HepG2 (cell line): Measurements from ENCODE around the gene ANKS3. TPM values are rescaled to one million over a fixed set of nuclear protein-coding genes. Genes with fewer than 3 reads are reported as not detected.

ENCODE experiments used
- ARID5B ChIP-seq: IDR thresholded peaks from 2 replicates; pipeline ENCODE4 v1.4.0; 2020; ENCODE audit warnings: mild to moderate bottlenecking, missing genetic modification reagents
- ATF5 ChIP-seq: sonication (generic); formaldehyde crosslinking; IDR thresholded peaks from 2 replicates; pipeline ENCODE4 v1.4.0; 2020; ENCODE audit warnings: mild to moderate bottlenecking, low read depth, missing genetic modification reagents
- ATF7 ChIP-seq, 2 experiments: fragments of 450-650 bp in 1 of 2; sonication (generic) in 1 of 2; formaldehyde crosslinking in 1 of 2; IDR thresholded peaks; 2 replicates each; pipeline versions ENCODE4 v1.4.0 to v1.6.1; 2016 to 2020; ENCODE audit warnings: antibody characterized with exemption in 1 of 2, mild to moderate bottlenecking in 1 of 2, missing genetic modification reagents in 1 of 2
- NR1H2 ChIP-seq: sonication (generic); formaldehyde crosslinking; IDR thresholded peaks from 2 replicates; pipeline ENCODE4 v1.8.1; 2022; ENCODE audit warnings: low read depth, missing genetic modification reagents, borderline replicate concordance
- SNAPC5 ChIP-seq: sonication (generic); formaldehyde crosslinking; IDR thresholded peaks from 2 replicates; pipeline ENCODE4 v1.8.1; 2023; ENCODE audit warnings: mild to moderate bottlenecking, missing genetic modification reagents, borderline replicate concordance
- SRF ChIP-seq: IDR thresholded peaks from 2 replicates; pipeline ENCODE4 v1.6.1; 2011; ENCODE audit warnings: mild to moderate bottlenecking, low read depth, low read length, moderate library complexity
- THAP11 ChIP-seq: IDR thresholded peaks from 2 replicates; pipeline ENCODE4 v1.6.1; 2016; ENCODE audit warnings: missing biosample characterization, missing genetic modification reagents
- ZFX ChIP-seq: sonication (generic); formaldehyde crosslinking; IDR thresholded peaks from 2 replicates; pipeline ENCODE4 v1.4.0; 2020; ENCODE audit warnings: mild to moderate bottlenecking, low read depth, missing genetic modification reagents, moderate library complexity
- ZMYM4 ChIP-seq: sonication (generic); formaldehyde crosslinking; IDR thresholded peaks from 2 replicates; pipeline ENCODE4 v1.8.1; 2023; ENCODE audit warnings: mild to moderate bottlenecking, missing genetic modification reagents
- ZNF318 ChIP-seq: sonication (generic); formaldehyde crosslinking; IDR thresholded peaks from 2 replicates; pipeline ENCODE4 v1.4.0; 2020; ENCODE audit warnings: mild to moderate bottlenecking, missing genetic modification reagents
- ZNF660 ChIP-seq: sonication (generic); formaldehyde crosslinking; IDR thresholded peaks from 2 replicates; pipeline ENCODE4 v1.5.1; 2020; ENCODE audit warnings: mild to moderate bottlenecking, low read depth, missing genetic modification reagents, borderline replicate concordance
- ZSCAN21 ChIP-seq: sonication (generic); formaldehyde crosslinking; IDR thresholded peaks from 2 replicates; pipeline ENCODE4 v1.8.0; 2022; ENCODE audit warnings: mild to moderate bottlenecking, missing genetic modification reagents, moderate library complexity, borderline replicate concordance
- polyA plus RNA-seq, 8 experiments: library from polyadenylated mRNA; depleted of rRNA in 3 of 8; stranded (reverse) in 7 of 8; unstranded in 1 of 8; fragments of >200 nt; fragmentation: Illumina TruSeq in 4 of 8; extraction: Trizol in 4 of 8; gene quantifications; 2 replicates each; pipeline versions ENCODE4 v1.2.1 to v1.2.3, GENCODE V29; 2011 to 2016; ENCODE audit warnings: low read depth in 4 of 8, missing spikeins in 1 of 8, mixed read lengths in 1 of 8; ENCODE audit not compliant: insufficient read depth in 1 of 8
- total RNA-seq, 5 experiments: library from RNA; depleted of rRNA; stranded (reverse); fragments of >200 nt; fragmentation: Illumina TruSeq; extraction: Trizol; gene quantifications; 2 replicates each; pipeline ENCODE4 v1.2.3, GENCODE V29; 2016; ENCODE audit warnings: low read depth in 1 of 5

Gene ANKS3
- total and polyA plus RNA-seq, 2 of the 13 experiments (the other 11 are each of a cell fraction or from before 2014, with no cell fraction given), result 11.4 to 15.9 TPM

GRCh38 chr16:4663777-4664465 is 70.2 kb downstream of the ANKS3 start (continued):
- peak; percentile 65; the same call in 1 of the 2 replicates for TF ChIP-seq ATF5
- TF ChIP-seq THAP11 (CRISPR knock-in tag), result peak; percentile 86
- TF ChIP-seq ATF7 (IDR thresholded peaks at IDR 0.05), result no peak
- TF ChIP-seq ATF7 (CRISPR knock-in tag; IDR thresholded peaks at IDR 0.05), result peak; percentile 86; the same call in 1 of the 2 replicates
- TF ChIP-seq ARID5B (CRISPR knock-in tag), result peak; percentile 73
- TF ChIP-seq SRF, result peak; percentile 99
- TF ChIP-seq ZNF318, result peak; percentile 32; the same call in 1 of the 2 replicates
- peak; percentile 82 for TF ChIP-seq ZMYM4 (CRISPR knock-in tag)
- TF ChIP-seq SNAPC5 (CRISPR knock-in tag), result no peak; the same call in 1 of the 2 replicates
- TF ChIP-seq ZSCAN21 (CRISPR knock-in tag), result peak; percentile 94
- TF ChIP-seq ZNF660, result peak; percentile 87; the same call in 1 of the 2 replicates
- TF ChIP-seq ZFX (CRISPR knock-in tag), result peak; percentile 86
- peak; percentile 88; the same call in 1 of the 2 replicates for TF ChIP-seq NR1H2 (CRISPR knock-in tag)
